ENCODE data around the gene PRRT4. TPM values are rescaled to one million over a fixed set of nuclear protein-coding genes. Genes with fewer than 3 reads are reported as not detected.

PRRT4 gene
- total and polyA plus RNA-seq, 2 of the 13 experiments (the other 11 are each of a cell fraction or from before 2014, with no cell fraction given): not detected

- no peak overlapping the region for H2AFZ ChIP-seq (ENCODE audit: low read length)
- H3K4me2 ChIP-seq (ENCODE audit: low read depth, low read length): no peak overlapping the region
- ATAC-seq: no peak
- in situ Hi-C loops (cut with HindIII; ENCODE audit: extremely low pct_ligation_motif_present, low pct_unique_long_range_greater_than_20kb): no loop called here
- no peaks in the 10 kb centered on the region for H3K36me3 ChIP-seq (replicated peaks in 1 of 2; ENCODE audit: control insufficient read depth in 1 of 2, insufficient read depth in 2 of 2, low read length in 2 of 2)
- CTCF ChIA-PET (ENCODE audit: low intra/inter-chr PET ratio, low total read pairs): no interaction called here
- DNase-seq (ENCODE audit: low spot score): no peak
- no peak overlapping the region for H3K9ac ChIP-seq (ENCODE audit: insufficient read depth, low read depth, low read length)
- TF ChIP-seq ZNF749 (CRISPR knock-in tag; IDR thresholded peaks at IDR 0.05; ENCODE audit: borderline replicate concordance) (no peak), ZFP36L1 (CRISPR knock-in tag; IDR thresholded peaks at IDR 0.05) (no peak), ZNF17 (CRISPR knock-in tag; IDR thresholded peaks at IDR 0.05) (no peak), CHD4 (IDR thresholded peaks at IDR 0.05; ENCODE audit: borderline replicate concordance, low read length) (no peak), ONECUT2 (CRISPR knock-in tag; IDR thresholded peaks at IDR 0.05) (no peak), ZNF792 (CRISPR knock-in tag; IDR thresholded peaks at IDR 0.05) (no peak), ZNF256 (CRISPR knock-in tag; conservative IDR thresholded peaks at IDR 0.05) (no peak), MED8 (CRISPR knock-in tag; IDR thresholded peaks at IDR 0.05; ENCODE audit: insufficient replicate concordance) (no peak), ZNF331 (CRISPR knock-in tag; IDR thresholded peaks at IDR 0.05) (no peak), ZNF720 (CRISPR knock-in tag; IDR thresholded peaks at IDR 0.05) (no peak)
- H3K79me2 ChIP-seq (ENCODE audit: insufficient read depth, low read length): no peaks in the 10 kb centered on the region
- H3K4me1 ChIP-seq (ENCODE audit: insufficient read depth, low read length): peaks cover 13% of the 10 kb centered on the region; the same call in 1 of the 2 replicates
- no peaks in the 10 kb centered on the region for H4K20me1 ChIP-seq (ENCODE audit: insufficient read depth, low read length)
- no peak for FAIRE-seq
- no peak overlapping the region for H3K27ac ChIP-seq (ENCODE audit: extremely low read length, insufficient read depth, low read length)
- POLR2A ChIA-PET: no interaction called here
- no peak overlapping the region for H3K4me3 ChIP-seq (replicated peaks in 1 of 3; ENCODE audit: insufficient read depth in 1 of 3, low read depth in 2 of 3, low read length in 3 of 3)
- H3K9me3 ChIP-seq (ENCODE audit: low read length): no peaks in the 10 kb centered on the region
- 26% methylated on average over 4 of the region's 4 CpGs for WGBS (ENCODE audit: low lambda C conversion rate)
- intact Hi-C loops (cut with micrococcal nuclease; ENCODE audit: unreplicated experiment): no loop called here
- no TSS peak for BruUV-seq (replicated peaks)
- peaks cover 21 to 66% of the 10 kb centered on the region in 2 experiments; a peak in 4 of 5 replicates for H3K27me3 ChIP-seq (ENCODE audit: control insufficient read depth in 1 of 2, insufficient read depth in 2 of 2, low read length in 2 of 2)
Measured at GRCh38 chr7:128364166-128364870, 2.8 kb upstream of the PRRT4 start.

Data from HepG2 (cell line).